Transverse colon (tissue), 4 donors: ENCODE data around the gene CPSF4. TPM values are rescaled to one million over a fixed set of nuclear protein-coding genes. Genes with fewer than 3 reads are reported as not detected.
"Not testable (repeated sequence)": the region's sequence is repeated elsewhere in the genome, so short reads cannot be mapped to it uniquely, and the experiment has no call there.

Experiments used
- DNase-seq: peaks from one replicate; pipeline ENCODE4 v3.0.0-alpha.2; 2019
- H3K27ac ChIP-seq, 4 donors: fragments of 200-600 bp; sonication (generic); 2 replicates each; pipeline ENCODE4 v1.5.1; 2016 to 2018; ENCODE audit warnings: inconsistent platforms in 4 of 4
- H3K27me3 ChIP-seq: fragments of 200-600 bp; sonication (generic); 2 replicates; pipeline ENCODE4 v1.5.1; 2017; ENCODE audit warnings: inconsistent platforms
- H3K36me3 ChIP-seq, 4 donors: fragments of 200-600 bp; sonication (generic); 2 replicates each; pipeline ENCODE4 v1.5.1; 2017 to 2019; ENCODE audit warnings: inconsistent platforms in 4 of 4
- H3K4me1 ChIP-seq, 4 donors: fragments of 200-600 bp; sonication (generic); 2 replicates each; pipeline ENCODE4 v1.5.1; 2017 to 2020; ENCODE audit warnings: inconsistent platforms in 4 of 4
- H3K4me3 ChIP-seq, 4 donors: fragments of 200-600 bp; sonication (generic); 1 replicate in 1 of 4; 2 replicates in 3 of 4; pipeline versions ENCODE4 v1.5.1 to v1.6.1; 2017 to 2019; ENCODE audit warnings: inconsistent platforms in 4 of 4
- H3K9me3 ChIP-seq, 2 donors: fragments of 200-600 bp; sonication (generic); 2 replicates each; pipeline ENCODE4 v1.5.1; 2017 to 2019; ENCODE audit warnings: inconsistent platforms in 2 of 2
- EP300 ChIP-seq: sonication (generic); formaldehyde crosslinking; IDR thresholded peaks from one replicate; pipeline ENCODE4 v1.6.1; 2017; ENCODE audit warnings: antibody characterized with exemption, low read depth
- POLR2A ChIP-seq: fragments of 450-650 bp; IDR thresholded peaks from one replicate; pipeline ENCODE4 v1.6.1; 2016; ENCODE audit warnings: antibody characterized with exemption, mild to moderate bottlenecking, moderate library complexity
- POLR2AphosphoS5 ChIP-seq, 3 donors: sonication (generic); formaldehyde crosslinking; IDR thresholded peaks; one replicate each; pipeline ENCODE4 v1.6.1; 2016; ENCODE audit warnings: antibody characterized with exemption in 3 of 3
- WGBS, 2 donors: methylation state at CpG; one replicate each; pipeline ENCODE4 v1.1.5; 2018; ENCODE audit warnings: low coverage in 1 of 2; 5-methylcytosine and 5-hydroxymethylcytosine counted together
- in situ Hi-C, 4 donors: fragments of 200-750 bp; cut with MboI; loops; one replicate each; pipeline versions ENCODE4 v1.15.0 to v1.15.1; 2017; ENCODE audit warnings: low sequenced_read_pairs in 3 of 4, low pct_ligation_motif_present in 1 of 4, low pct_unique_long_range_greater_than_20kb in 1 of 4
- intact Hi-C: fragments of 100-400 bp; cut with DNase I; formaldehyde crosslinking; loops from one replicate; pipeline ENCODE4 v1.15.1; 2023; ENCODE audit warnings: low total_unique reads
- total RNA-seq, 4 donors: library from RNA; depleted of rRNA; stranded (reverse); fragments of >200 nt; gene quantifications; one replicate each; pipeline ENCODE4 v1.1.0, GENCODE V29; 2016
- TF ChIP-seq, protein P1 (sequence below), 5 experiments: fragments of 200-600 bp in 3 of 5; fragments of 450-650 bp in 2 of 5; sonication (generic) in 3 of 5; IDR thresholded peaks; 1 replicate in 2 of 5; 2 replicates in 3 of 5; pipeline ENCODE4 v1.5.1; 2016 to 2017; ENCODE audit warnings: antibody characterized with exemption in 5 of 5, inconsistent platforms in 3 of 5, mild to moderate bottlenecking in 2 of 5, moderate library complexity in 1 of 5

CPSF4 gene
- total RNA-seq, 4 donors from 2014 or later, result 20.7 to 65.5 (median 24.8) TPM

DNA sequence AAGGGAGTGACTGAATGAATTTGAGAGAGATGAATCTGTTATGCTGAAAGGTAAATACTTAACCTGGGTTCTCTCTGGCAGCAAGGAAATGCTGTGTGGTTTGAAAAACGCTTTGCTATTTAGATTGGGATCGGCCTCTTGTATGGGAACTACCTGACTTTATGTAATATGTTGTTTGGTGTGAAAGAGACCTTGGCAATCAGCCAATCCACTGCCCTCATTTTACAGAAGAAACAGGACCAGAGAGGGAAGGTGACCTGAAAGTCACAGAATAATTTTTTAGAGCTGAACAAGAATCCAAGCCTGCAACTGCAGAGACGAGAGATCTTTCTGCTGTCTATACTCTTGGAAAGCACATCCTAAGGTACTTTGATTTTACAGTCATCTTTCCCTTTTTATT lies 28.9 kb upstream of the CPSF4 start:
- Histone ChIP-seq H3K4me1 (peaks cover 16 to 40% (median 27%) of the 10 kb centered on the region in 4 donors), H3K36me3 (peaks cover 0 to 39% (median 19%) of the 10 kb centered on the region in 4 donors), H3K9me3 (no peaks in the 10 kb centered on the region), H3K27me3 (no peaks in the 10 kb centered on the region), H3K27ac (peak overlapping the region; percentile 91 to 99 (median 93)), H3K4me3 (peak overlapping the region in 3 of 4 donors; percentile 87 to 99 (median 90))
- in situ Hi-C loops (loop anchor here in 1 of 4 donors (10.0 kb wide), 1 partner anchor 45 kb away; no protein-coding TSS in a partner anchor), intact Hi-C loops (no loop called here)
- TF ChIP-seq POLR2A (no peak), EP300 (no peak)
- 27 to 33% methylated on average over 3 of the region's 3 CpGs for WGBS, 2 donors
- no peak for DNase-seq

DNA sequence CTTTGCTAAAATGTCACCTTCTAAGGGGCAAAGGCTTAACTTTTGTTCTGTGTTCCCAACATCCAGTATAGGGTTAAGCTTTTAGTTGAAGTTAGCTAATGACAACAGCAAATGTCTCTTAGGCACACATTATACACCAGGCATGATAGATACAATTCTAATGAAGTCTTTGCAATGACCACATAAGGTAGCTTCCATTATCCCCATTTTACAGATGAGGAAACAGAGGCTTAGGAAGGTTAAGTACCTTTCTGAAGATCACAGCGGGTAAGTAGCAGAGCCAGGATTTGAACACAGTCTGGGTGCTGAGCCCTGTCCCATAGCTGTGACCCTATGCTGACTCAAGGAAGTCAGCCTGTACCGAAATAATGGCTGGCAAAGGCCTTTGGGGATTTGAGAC lies 28.1 kb upstream of the CPSF4 start:
- Histone ChIP-seq H3K4me3 (no peak overlapping the region), H3K36me3 (peaks cover 0 to 43% (median 22%) of the 10 kb centered on the region in 4 donors), H3K27me3 (no peaks in the 10 kb centered on the region), H3K4me1 (peaks cover 16 to 39% (median 27%) of the 10 kb centered on the region in 4 donors), H3K27ac (no peak overlapping the region), H3K9me3 (no peaks in the 10 kb centered on the region)
- WGBS, 2 donors, result 83 to 94% methylated on average over 1 to 2 of the region's 2 CpGs
- intact Hi-C loops, result no loop called here
- no peak for DNase-seq
- in situ Hi-C loops, result loop anchor here in 1 of 4 donors (10.0 kb wide), 1 partner anchor 46 kb away; no protein-coding TSS in a partner anchor
- TF ChIP-seq POLR2A (no peak), POLR2AphosphoS5 (IDR thresholded peaks at IDR 0.05) (no peak), EP300 (no peak)
- TF ChIP-seq, protein P1, sequence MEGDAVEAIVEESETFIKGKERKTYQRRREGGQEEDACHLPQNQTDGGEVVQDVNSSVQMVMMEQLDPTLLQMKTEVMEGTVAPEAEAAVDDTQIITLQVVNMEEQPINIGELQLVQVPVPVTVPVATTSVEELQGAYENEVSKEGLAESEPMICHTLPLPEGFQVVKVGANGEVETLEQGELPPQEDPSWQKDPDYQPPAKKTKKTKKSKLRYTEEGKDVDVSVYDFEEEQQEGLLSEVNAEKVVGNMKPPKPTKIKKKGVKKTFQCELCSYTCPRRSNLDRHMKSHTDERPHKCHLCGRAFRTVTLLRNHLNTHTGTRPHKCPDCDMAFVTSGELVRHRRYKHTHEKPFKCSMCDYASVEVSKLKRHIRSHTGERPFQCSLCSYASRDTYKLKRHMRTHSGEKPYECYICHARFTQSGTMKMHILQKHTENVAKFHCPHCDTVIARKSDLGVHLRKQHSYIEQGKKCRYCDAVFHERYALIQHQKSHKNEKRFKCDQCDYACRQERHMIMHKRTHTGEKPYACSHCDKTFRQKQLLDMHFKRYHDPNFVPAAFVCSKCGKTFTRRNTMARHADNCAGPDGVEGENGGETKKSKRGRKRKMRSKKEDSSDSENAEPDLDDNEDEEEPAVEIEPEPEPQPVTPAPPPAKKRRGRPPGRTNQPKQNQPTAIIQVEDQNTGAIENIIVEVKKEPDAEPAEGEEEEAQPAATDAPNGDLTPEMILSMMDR (IDR thresholded peaks at IDR 0.05), result no peak

DNA sequence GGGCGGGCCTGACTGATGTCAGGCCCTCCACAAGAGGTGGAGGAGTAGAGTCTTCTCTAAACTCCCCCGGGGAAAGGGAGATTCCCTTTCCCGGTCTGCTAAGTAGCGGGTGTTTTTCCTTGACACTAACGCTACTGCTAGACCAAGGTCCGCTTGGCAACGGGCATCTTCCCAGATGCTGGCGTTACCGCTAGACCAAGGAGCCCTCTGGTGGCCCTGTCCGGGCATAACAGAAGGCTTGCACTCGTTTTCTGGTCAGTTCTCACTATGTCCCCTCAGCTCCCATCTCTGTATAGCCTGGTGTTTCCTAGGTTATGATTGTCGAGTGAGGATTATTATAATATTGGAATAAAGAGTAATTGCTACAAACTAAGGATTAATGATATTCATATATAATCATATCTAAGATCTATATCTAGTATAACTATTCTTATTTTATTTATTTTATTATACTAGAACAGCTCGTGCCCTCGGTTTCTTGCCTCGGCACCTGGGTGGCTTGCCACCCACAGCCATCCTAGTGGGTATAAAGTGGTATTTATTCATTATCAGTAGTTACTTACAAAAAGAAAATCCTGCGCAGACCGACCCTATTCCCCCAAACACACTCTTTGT lies 23.1 kb upstream of the CPSF4 start:
- H3K4me3 ChIP-seq, intact Hi-C loops, H3K27me3 ChIP-seq, H3K9me3 ChIP-seq, H3K4me1 ChIP-seq: not testable (repeated sequence)
- WGBS, 2 donors, result 56 to 62% methylated on average over 10 to 17 of the region's 17 CpGs
- in situ Hi-C loops, result loop anchor here in 1 of 4 donors (10.0 kb wide), 1 partner anchor 51 kb away; no protein-coding TSS in a partner anchor
- Histone ChIP-seq H3K36me3 (peaks cover 0 to 88% (median 43%) of the 10 kb centered on the region in 4 donors), H3K27ac (peak overlapping the region in 1 of 4 donors; percentile 13)
- peak; percentile 78 for DNase-seq
- TF ChIP-seq, protein P1 (IDR thresholded peaks at IDR 0.05), result peak; percentile 58 to 74 (median 70)
- peak in 1 of 3 donors; percentile 24 for TF ChIP-seq POLR2AphosphoS5 (IDR thresholded peaks at IDR 0.05)

DNA sequence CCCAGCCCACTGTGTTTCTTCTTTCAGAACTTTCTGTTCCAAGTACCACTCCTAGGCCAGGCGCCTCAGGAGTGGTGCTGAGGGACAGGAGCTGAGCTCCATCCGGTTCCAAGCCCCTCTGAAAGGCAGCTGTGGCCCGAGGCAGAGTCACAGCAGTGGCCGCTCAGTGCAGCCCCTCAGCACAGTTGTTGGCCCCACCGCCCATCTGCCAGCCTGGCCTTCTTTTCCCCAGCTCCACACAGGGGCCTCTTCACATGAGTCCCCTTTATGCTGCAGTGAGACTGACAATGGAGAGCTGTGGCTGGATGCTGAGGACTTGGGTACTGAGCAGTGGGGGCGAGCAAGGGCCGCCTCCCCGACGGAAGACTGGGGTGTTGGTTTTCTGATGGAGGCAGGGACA lies 20.5 kb upstream of the CPSF4 start:
- Histone ChIP-seq H3K4me3 (no peak overlapping the region), H3K27ac (no peak overlapping the region), H3K27me3 (no peaks in the 10 kb centered on the region), H3K4me1 (no peaks in the 10 kb centered on the region), H3K36me3 (peaks cover 0 to 66% (median 32%) of the 10 kb centered on the region in 4 donors), H3K9me3 (no peaks in the 10 kb centered on the region)
- intact Hi-C loops, result no loop called here
- DNase-seq, result no peak
- WGBS, 2 donors, result 92% methylated on average over 9 of the region's 9 CpGs; no CpG with 5 or more reads in 1 of the 2 donors
- TF ChIP-seq EP300 (no peak), POLR2AphosphoS5 (IDR thresholded peaks at IDR 0.05) (no peak), POLR2A (no peak)
- TF ChIP-seq, protein P1 (IDR thresholded peaks at IDR 0.05), result no peak
- in situ Hi-C loops, result loop anchor here in 1 of 4 donors (10.0 kb wide), 1 partner anchor 53 kb away; no protein-coding TSS in a partner anchor
